IgD-negative memory B cell (primary cell): ENCODE results near the gene DNAJB8. TPM values are rescaled to one million over a fixed set of nuclear protein-coding genes. Genes with fewer than 3 reads are reported as not detected.
A peak's percentile ranks its signal among the peaks of the same experiment; 100 is the strongest.

ENCODE experiments used
- H3K27ac Mint-ChIP-seq, 3 donors: one replicate each; pipeline ENCODE4 v1.8.0; 2020 to 2022; ENCODE audit warnings: mild to moderate bottlenecking in 3 of 3, mixed read lengths in 3 of 3, moderate library complexity in 1 of 3
- H3K27me3 Mint-ChIP-seq: one replicate; pipeline ENCODE4 v1.8.0; 2021; ENCODE audit warnings: mixed read lengths
- H3K36me3 Mint-ChIP-seq: one replicate; pipeline ENCODE4 v1.8.0; 2020; ENCODE audit warnings: mild to moderate bottlenecking, mixed read lengths
- H3K4me1 Mint-ChIP-seq, 3 donors: one replicate each; pipeline ENCODE4 v1.8.0; 2020 to 2022; ENCODE audit warnings: mixed read lengths in 3 of 3, mild to moderate bottlenecking in 1 of 3
- H3K4me3 Mint-ChIP-seq, 4 donors: one replicate each; pipeline ENCODE4 v1.8.0; 2020 to 2022; ENCODE audit warnings: mild to moderate bottlenecking in 4 of 4, mixed read lengths in 4 of 4, moderate library complexity in 3 of 4
- H3K9me3 Mint-ChIP-seq, 3 donors: one replicate each; pipeline ENCODE4 v1.8.0; 2020 to 2021; ENCODE audit warnings: mixed read lengths in 3 of 3, mild to moderate bottlenecking in 1 of 3
- polyA plus RNA-seq: library from polyadenylated mRNA; unstranded; fragments of 300-500 nt; fragmentation: Illumina TruSeq; gene quantifications from one replicate; pipeline ENCODE4 v1.2.3, GENCODE V29; 2021

Gene DNAJB8
- polyA plus RNA-seq, 1 donor from 2014 or later = not detected

- peaks cover 6% of the 10 kb centered on the region for H3K27me3 Mint-ChIP-seq
- no peaks in the 10 kb centered on the region for H3K36me3 Mint-ChIP-seq
- no peak overlapping the region for H3K27ac Mint-ChIP-seq
- H3K4me3 Mint-ChIP-seq = no peak overlapping the region
- H3K9me3 Mint-ChIP-seq = peaks cover 1 to 10% (median 4%) of the 10 kb centered on the region in 3 donors
- peaks cover 5 to 6% (median 5%) of the 10 kb centered on the region in 3 donors for H3K4me1 Mint-ChIP-seq
These were observed 22.9 kb downstream of the DNAJB8 start for GRCh38 chr3:128443771-128444170.

- peaks cover 6% of the 10 kb centered on the region for H3K27me3 Mint-ChIP-seq
- H3K36me3 Mint-ChIP-seq = no peaks in the 10 kb centered on the region
- no peak overlapping the region for H3K27ac Mint-ChIP-seq
- no peak overlapping the region for H3K4me3 Mint-ChIP-seq
- H3K9me3 Mint-ChIP-seq = peaks cover 0 to 9% (median 4%) of the 10 kb centered on the region in 3 donors
- H3K4me1 Mint-ChIP-seq = peaks cover 0 to 3% (median 0%) of the 10 kb centered on the region in 3 donors
These were observed 23.7 kb downstream of the DNAJB8 start for GRCh38 chr3:128442949-128443348.

GRCh38 chr3:128442070-128442469 is 24.6 kb downstream of the DNAJB8 start:
- H3K27me3 Mint-ChIP-seq = peaks cover 6% of the 10 kb centered on the region
- no peaks in the 10 kb centered on the region for H3K36me3 Mint-ChIP-seq
- peaks cover 0 to 6% (median 1%) of the 10 kb centered on the region in 3 donors for H3K9me3 Mint-ChIP-seq
- H3K27ac Mint-ChIP-seq = no peak overlapping the region
- peaks cover 0 to 1% (median 0%) of the 10 kb centered on the region in 3 donors for H3K4me1 Mint-ChIP-seq
- H3K4me3 Mint-ChIP-seq = no peak overlapping the region

GRCh38 chr3:128439226-128439625 is 27.5 kb downstream of the DNAJB8 start:
- H3K27me3 Mint-ChIP-seq = peaks cover 11% of the 10 kb centered on the region

GRCh38 chr3:128438488-128439072 is 28.1 kb downstream of the DNAJB8 start:
- Mint-ChIP-seq H3K9me3 (no peaks in the 10 kb centered on the region), H3K36me3 (no peaks in the 10 kb centered on the region), H3K27me3 (peaks cover 13% of the 10 kb centered on the region), H3K4me1 (no peaks in the 10 kb centered on the region), H3K27ac (no peak overlapping the region), H3K4me3 (no peak overlapping the region)

More at GRCh38 chr3:128439226-128439625, 27.5 kb downstream of the DNAJB8 start:
- Mint-ChIP-seq H3K9me3 (no peaks in the 10 kb centered on the region), H3K36me3 (no peaks in the 10 kb centered on the region), H3K4me3 (no peak overlapping the region), H3K27ac (no peak overlapping the region), H3K4me1 (no peaks in the 10 kb centered on the region)

- Mint-ChIP-seq H3K4me3 (no peak overlapping the region), H3K9me3 (no peaks in the 10 kb centered on the region), H3K36me3 (no peaks in the 10 kb centered on the region), H3K27me3 (peaks cover 24% of the 10 kb centered on the region), H3K4me1 (peaks cover 0 to 6% (median 2%) of the 10 kb centered on the region in 3 donors), H3K27ac (peak overlapping the region in 1 of 3 donors; percentile 8)
These were observed 30.5 kb downstream of the DNAJB8 start for GRCh38 chr3:128436214-128436613.

- Mint-ChIP-seq H3K4me3 (peak overlapping the region in 1 of 4 donors; percentile 4), H3K36me3 (no peaks in the 10 kb centered on the region), H3K27ac (peak overlapping the region in 1 of 3 donors; percentile 8), H3K4me1 (peaks cover 0 to 6% (median 2%) of the 10 kb centered on the region in 3 donors), H3K9me3 (no peaks in the 10 kb centered on the region), H3K27me3 (peaks cover 29% of the 10 kb centered on the region)
These were observed 31.1 kb downstream of the DNAJB8 start for GRCh38 chr3:128435561-128435960.

- H3K4me1 Mint-ChIP-seq = peaks cover 0 to 6% (median 2%) of the 10 kb centered on the region in 3 donors
- H3K4me3 Mint-ChIP-seq = no peak overlapping the region
- no peak overlapping the region for H3K27ac Mint-ChIP-seq
- H3K27me3 Mint-ChIP-seq = peaks cover 33% of the 10 kb centered on the region
- no peaks in the 10 kb centered on the region for H3K9me3 Mint-ChIP-seq
- no peaks in the 10 kb centered on the region for H3K36me3 Mint-ChIP-seq
These were observed 31.6 kb downstream of the DNAJB8 start for GRCh38 chr3:128435058-128435457.

GRCh38 chr3:128434524-128434923 is 32.2 kb downstream of the DNAJB8 start:
- H3K4me3 Mint-ChIP-seq = no peak overlapping the region
- H3K27me3 Mint-ChIP-seq = peaks cover 35% of the 10 kb centered on the region
- no peaks in the 10 kb centered on the region for H3K36me3 Mint-ChIP-seq
- no peaks in the 10 kb centered on the region for H3K9me3 Mint-ChIP-seq
- peaks cover 0 to 6% (median 2%) of the 10 kb centered on the region in 3 donors for H3K4me1 Mint-ChIP-seq
- H3K27ac Mint-ChIP-seq = no peak overlapping the region

GRCh38 chr3:128433837-128434165 is 32.9 kb downstream of the DNAJB8 start:
- Mint-ChIP-seq H3K4me3 (no peak overlapping the region), H3K9me3 (no peaks in the 10 kb centered on the region), H3K36me3 (no peaks in the 10 kb centered on the region), H3K27me3 (peaks cover 33% of the 10 kb centered on the region), H3K27ac (no peak overlapping the region), H3K4me1 (peaks cover 0 to 6% (median 2%) of the 10 kb centered on the region in 3 donors)

GRCh38 chr3:128432971-128433836 is 33.5 kb downstream of the DNAJB8 start:
- no peak overlapping the region for H3K27ac Mint-ChIP-seq
- no peaks in the 10 kb centered on the region for H3K9me3 Mint-ChIP-seq
- no peak overlapping the region for H3K4me3 Mint-ChIP-seq
- H3K36me3 Mint-ChIP-seq = no peaks in the 10 kb centered on the region
- H3K4me1 Mint-ChIP-seq = peaks cover 0 to 6% (median 2%) of the 10 kb centered on the region in 3 donors
- H3K27me3 Mint-ChIP-seq = peaks cover 36% of the 10 kb centered on the region

GRCh38 chr3:128432301-128432970 is 34.3 kb downstream of the DNAJB8 start:
- Mint-ChIP-seq H3K4me3 (peak overlapping the region in 3 of 4 donors; percentile 13 to 42 (median 30)), H3K27me3 (peaks cover 37% of the 10 kb centered on the region)

GRCh38 chr3:128431803-128432300 is 34.8 kb downstream of the DNAJB8 start:
- Mint-ChIP-seq H3K27me3 (peaks cover 37% of the 10 kb centered on the region), H3K36me3 (no peaks in the 10 kb centered on the region), H3K9me3 (no peaks in the 10 kb centered on the region), H3K4me1 (peaks cover 0 to 6% (median 2%) of the 10 kb centered on the region in 3 donors), H3K4me3 (peak overlapping the region in 3 of 4 donors; percentile 13 to 42 (median 30)), H3K27ac (peak overlapping the region in 1 of 3 donors; percentile 17)

More at GRCh38 chr3:128432301-128432970, 34.3 kb downstream of the DNAJB8 start:
- H3K4me1 Mint-ChIP-seq = peaks cover 0 to 6% (median 2%) of the 10 kb centered on the region in 3 donors
- H3K27ac Mint-ChIP-seq = peak overlapping the region in 1 of 3 donors; percentile 17
- no peaks in the 10 kb centered on the region for H3K36me3 Mint-ChIP-seq
- H3K9me3 Mint-ChIP-seq = no peaks in the 10 kb centered on the region

GRCh38 chr3:128430731-128431130 is 36.0 kb downstream of the DNAJB8 start:
- Mint-ChIP-seq H3K4me3 (no peak overlapping the region), H3K9me3 (no peaks in the 10 kb centered on the region), H3K36me3 (no peaks in the 10 kb centered on the region), H3K4me1 (peaks cover 0 to 6% (median 2%) of the 10 kb centered on the region in 3 donors), H3K27me3 (peaks cover 32% of the 10 kb centered on the region), H3K27ac (peak overlapping the region in 1 of 3 donors; percentile 58)

- Mint-ChIP-seq H3K9me3 (no peaks in the 10 kb centered on the region), H3K27ac (peak overlapping the region in 1 of 3 donors; percentile 58), H3K4me1 (peaks cover 0 to 6% (median 2%) of the 10 kb centered on the region in 3 donors), H3K27me3 (peaks cover 32% of the 10 kb centered on the region), H3K4me3 (no peak overlapping the region), H3K36me3 (no peaks in the 10 kb centered on the region)
These were observed 36.4 kb downstream of the DNAJB8 start for GRCh38 chr3:128430301-128430700.
